HL-60 (cell line): ENCODE data around the gene CCDC88C.

ENCODE experiments used
- CTCF ChIP-seq: IDR thresholded peaks from one replicate; pipeline ENCODE4 v1.5.1; 2011; ENCODE audit warnings: low read length, control low read depth, inconsistent platforms; ENCODE audit not compliant: insufficient read depth
- GABPA ChIP-seq: IDR thresholded peaks from 2 replicates; pipeline ENCODE4 v1.6.1; 2012; ENCODE audit warnings: low read depth
- POLR2AphosphoS5 ChIP-seq: IDR thresholded peaks from 2 replicates; pipeline ENCODE4 v1.6.1; 2012; ENCODE audit warnings: low read depth
- TF ChIP-seq, protein P1 (sequence below): IDR thresholded peaks from 2 replicates; pipeline ENCODE4 v1.6.1; 2012; ENCODE audit warnings: low read depth; ENCODE audit not compliant: insufficient replicate concordance

DNA sequence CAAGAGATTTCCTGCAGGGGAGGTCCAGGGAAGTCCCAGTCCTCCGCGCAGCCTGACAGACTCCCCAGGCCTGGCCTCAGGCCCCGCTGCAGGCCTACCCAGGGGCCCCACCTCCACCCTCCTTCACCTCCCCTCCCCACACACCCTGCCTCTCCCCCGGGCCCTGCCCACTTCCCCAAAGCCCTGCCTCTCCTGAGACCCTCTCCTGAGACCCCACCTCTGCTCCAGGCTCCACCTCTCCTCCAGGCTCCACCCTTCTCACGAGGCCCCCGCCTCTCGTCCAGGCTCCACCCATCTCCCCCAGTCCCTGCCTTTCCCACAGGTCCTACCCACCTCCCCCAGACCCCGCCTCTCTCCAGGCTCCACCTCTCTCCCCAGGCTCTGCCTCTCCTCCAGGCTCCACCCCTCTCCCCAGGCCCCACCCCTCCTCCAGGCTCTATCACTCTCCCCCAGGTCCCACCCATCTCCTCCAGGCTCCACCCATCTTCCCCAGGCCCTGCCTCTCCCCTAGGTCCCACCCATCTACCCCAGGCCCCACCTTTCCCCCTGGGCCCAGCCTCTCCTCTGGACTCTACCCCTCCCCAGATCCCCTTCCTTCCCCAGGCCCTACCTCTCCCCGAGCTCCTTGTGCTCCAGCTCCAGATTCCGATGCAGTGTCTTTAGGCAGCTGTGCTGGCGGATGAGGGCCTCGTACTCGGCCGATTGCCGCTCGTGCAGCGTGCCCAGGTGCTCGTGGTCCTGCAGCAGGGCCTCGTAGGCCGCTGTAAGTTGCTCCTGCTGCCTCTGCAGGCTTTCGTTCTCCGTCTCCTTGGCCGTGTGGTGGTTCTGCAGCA lies 114.3 kb downstream of the CCDC88C start:
- TF ChIP-seq POLR2AphosphoS5, result no peak
- no peak for TF ChIP-seq CTCF
- no peak for TF ChIP-seq GABPA
- TF ChIP-seq, protein P1, sequence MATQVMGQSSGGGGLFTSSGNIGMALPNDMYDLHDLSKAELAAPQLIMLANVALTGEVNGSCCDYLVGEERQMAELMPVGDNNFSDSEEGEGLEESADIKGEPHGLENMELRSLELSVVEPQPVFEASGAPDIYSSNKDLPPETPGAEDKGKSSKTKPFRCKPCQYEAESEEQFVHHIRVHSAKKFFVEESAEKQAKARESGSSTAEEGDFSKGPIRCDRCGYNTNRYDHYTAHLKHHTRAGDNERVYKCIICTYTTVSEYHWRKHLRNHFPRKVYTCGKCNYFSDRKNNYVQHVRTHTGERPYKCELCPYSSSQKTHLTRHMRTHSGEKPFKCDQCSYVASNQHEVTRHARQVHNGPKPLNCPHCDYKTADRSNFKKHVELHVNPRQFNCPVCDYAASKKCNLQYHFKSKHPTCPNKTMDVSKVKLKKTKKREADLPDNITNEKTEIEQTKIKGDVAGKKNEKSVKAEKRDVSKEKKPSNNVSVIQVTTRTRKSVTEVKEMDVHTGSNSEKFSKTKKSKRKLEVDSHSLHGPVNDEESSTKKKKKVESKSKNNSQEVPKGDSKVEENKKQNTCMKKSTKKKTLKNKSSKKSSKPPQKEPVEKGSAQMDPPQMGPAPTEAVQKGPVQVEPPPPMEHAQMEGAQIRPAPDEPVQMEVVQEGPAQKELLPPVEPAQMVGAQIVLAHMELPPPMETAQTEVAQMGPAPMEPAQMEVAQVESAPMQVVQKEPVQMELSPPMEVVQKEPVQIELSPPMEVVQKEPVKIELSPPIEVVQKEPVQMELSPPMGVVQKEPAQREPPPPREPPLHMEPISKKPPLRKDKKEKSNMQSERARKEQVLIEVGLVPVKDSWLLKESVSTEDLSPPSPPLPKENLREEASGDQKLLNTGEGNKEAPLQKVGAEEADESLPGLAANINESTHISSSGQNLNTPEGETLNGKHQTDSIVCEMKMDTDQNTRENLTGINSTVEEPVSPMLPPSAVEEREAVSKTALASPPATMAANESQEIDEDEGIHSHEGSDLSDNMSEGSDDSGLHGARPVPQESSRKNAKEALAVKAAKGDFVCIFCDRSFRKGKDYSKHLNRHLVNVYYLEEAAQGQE, result no peak
